ENCODE results near the gene ATP2B2.

The ATP2B2 gene

DNA sequence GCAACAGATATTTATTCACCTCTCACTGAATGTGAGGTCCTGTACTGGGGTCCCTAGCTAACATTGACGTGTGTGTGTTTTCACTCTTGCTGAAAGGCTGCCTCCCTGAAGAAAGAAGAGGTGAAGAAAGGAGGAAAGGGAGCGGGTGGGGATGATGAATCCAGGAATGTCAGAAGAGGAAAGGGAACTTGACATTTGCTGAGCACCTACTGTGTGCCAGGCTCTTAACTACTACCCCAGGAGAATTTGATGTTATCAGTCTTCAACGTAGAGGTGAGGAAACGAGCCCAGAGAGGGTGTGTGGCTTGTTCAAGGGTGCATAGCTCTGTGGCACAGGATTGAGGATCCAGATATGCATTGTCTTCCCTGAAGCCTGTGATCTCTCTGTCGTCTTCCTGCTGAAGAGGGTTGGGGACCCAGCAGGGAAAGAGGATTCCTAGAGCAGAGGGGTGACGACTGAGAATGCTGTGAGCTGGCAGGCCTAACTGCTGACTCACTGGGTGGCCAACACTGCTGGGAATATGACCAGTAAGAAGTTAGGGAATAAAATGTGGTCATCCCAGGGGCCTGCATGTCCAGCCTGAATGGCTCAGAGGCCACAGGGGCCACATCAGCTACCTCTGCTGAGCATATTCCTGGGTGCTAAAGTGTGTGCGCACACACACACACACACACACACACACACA is 6.6 kb upstream of the ATP2B2 start:
- Histone ChIP-seq H3K9ac (ENCODE audit: insufficient read length, low read depth) (no peak overlapping the region), H3K4me3 (ENCODE audit: insufficient read length, low read depth) (no peak overlapping the region), H3K36me3 (ENCODE audit: insufficient read depth, insufficient read length, low read length) (no peaks in the 10 kb centered on the region), H3K4me1 (ENCODE audit: insufficient read depth, insufficient read length) (peaks cover 23% of the 10 kb centered on the region), H3K9me3 (ENCODE audit: insufficient read depth, low read length) (no peaks in the 10 kb centered on the region), H3K27me3 (ENCODE audit: insufficient read depth, insufficient read length) (no peaks in the 10 kb centered on the region)
- no peak for TF ChIP-seq ZNF274 (IDR thresholded peaks at IDR 0.05; ENCODE audit: low read depth, low read length)
- peak; percentile 13 for DNase-seq (ENCODE audit: low read depth, low spot score)

DNA sequence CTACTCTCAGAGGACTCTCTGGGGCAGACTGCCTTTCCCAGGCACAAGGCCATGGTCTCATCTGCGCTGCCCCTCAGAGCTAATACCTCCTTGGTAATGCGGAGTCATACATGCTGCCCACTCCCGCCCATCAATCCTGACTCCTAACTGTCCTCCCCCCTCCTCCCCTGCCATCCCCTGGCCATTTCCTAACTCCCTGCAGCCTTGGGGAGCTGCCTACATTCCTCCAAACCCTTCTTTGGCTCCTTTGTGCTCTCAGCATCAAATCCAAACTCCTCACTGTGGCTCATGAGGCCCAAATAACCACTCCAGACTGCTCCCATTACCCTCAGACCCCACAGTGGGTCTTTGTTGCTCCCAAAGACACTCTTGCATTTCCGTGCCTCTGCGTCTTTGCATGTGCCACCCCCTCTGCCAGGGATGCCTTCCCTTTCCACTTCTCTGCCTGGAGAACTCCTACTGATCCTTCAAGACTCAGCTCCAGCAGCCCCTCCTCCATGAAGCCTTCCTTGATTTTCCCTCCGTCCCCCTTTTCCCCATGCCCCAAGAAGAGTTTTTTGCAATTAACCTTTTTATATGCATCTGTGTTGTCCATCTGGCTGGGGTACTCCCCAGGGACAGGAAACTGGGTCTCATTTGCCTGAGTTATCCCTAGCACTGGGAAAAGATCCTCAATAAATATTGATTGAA is 5.5 kb upstream of the ATP2B2 start:
- Histone ChIP-seq H3K4me1 (ENCODE audit: insufficient read depth, insufficient read length) (peaks cover 24% of the 10 kb centered on the region), H3K27me3 (ENCODE audit: insufficient read depth, insufficient read length) (peaks cover 5% of the 10 kb centered on the region), H3K4me3 (ENCODE audit: insufficient read length, low read depth) (no peak overlapping the region), H3K9me3 (ENCODE audit: insufficient read depth, low read length) (no peaks in the 10 kb centered on the region), H3K36me3 (ENCODE audit: insufficient read depth, insufficient read length, low read length) (no peaks in the 10 kb centered on the region), H3K9ac (ENCODE audit: insufficient read length, low read depth) (no peak overlapping the region)
- no peak for DNase-seq (ENCODE audit: low read depth, low spot score)
- TF ChIP-seq YY1 (IDR thresholded peaks at IDR 0.05; ENCODE audit: insufficient read depth, insufficient read length) (no peak), SUZ12 (IDR thresholded peaks at IDR 0.05; ENCODE audit: extremely low read depth, insufficient read depth, insufficient read length) (no peak), ZNF274 (IDR thresholded peaks at IDR 0.05; ENCODE audit: low read depth, low read length) (peak; percentile 26; the same call in 1 of the 2 replicates)

DNA sequence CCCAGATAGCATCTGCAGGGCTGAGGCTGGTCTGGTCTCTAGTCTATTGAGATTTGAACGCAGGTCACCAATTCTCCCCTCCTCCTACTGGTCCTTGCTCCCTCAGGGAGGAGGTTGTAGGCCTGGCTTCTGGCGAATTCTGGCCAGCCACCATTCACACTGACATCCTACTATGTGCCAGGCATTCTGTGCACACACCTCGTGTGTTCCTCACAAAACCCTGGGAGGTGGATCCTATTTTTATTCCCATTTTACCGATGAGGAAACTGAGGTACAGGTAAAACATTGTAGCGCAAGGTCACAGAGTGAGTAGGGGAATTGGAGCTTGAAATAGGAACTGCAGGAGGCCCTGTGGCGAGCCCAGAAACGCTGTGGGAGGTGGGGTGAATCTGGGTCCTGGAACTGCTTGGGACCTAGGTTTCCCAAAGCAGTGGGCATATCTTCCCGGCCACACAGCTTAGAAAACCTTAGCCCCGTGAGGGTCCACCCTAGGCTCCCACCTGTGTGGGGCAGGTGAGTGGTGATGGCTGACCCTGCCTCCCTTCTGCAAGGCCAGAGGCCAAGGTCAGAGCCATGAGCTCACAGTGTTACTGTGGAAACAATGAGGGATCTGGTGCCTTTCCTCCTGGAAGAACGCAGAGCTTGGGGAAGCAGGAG is 4.8 kb upstream of the ATP2B2 start:
- H3K27me3 ChIP-seq (ENCODE audit: insufficient read depth, insufficient read length): peaks cover 8% of the 10 kb centered on the region
- peaks cover 24% of the 10 kb centered on the region for H3K4me1 ChIP-seq (ENCODE audit: insufficient read depth, insufficient read length)
- H3K36me3 ChIP-seq (ENCODE audit: insufficient read depth, insufficient read length, low read length): no peaks in the 10 kb centered on the region
- no peak overlapping the region for H3K9ac ChIP-seq (ENCODE audit: insufficient read length, low read depth)
- no peaks in the 10 kb centered on the region for H3K9me3 ChIP-seq (ENCODE audit: insufficient read depth, low read length)
- H3K4me3 ChIP-seq (ENCODE audit: insufficient read length, low read depth): no peak overlapping the region
- TF ChIP-seq YY1 (IDR thresholded peaks at IDR 0.05; ENCODE audit: insufficient read depth, insufficient read length) (no peak), ZNF274 (IDR thresholded peaks at IDR 0.05; ENCODE audit: low read depth, low read length) (no peak), SUZ12 (IDR thresholded peaks at IDR 0.05; ENCODE audit: extremely low read depth, insufficient read depth, insufficient read length) (no peak)
- DNase-seq (ENCODE audit: low read depth, low spot score): no peak

DNA sequence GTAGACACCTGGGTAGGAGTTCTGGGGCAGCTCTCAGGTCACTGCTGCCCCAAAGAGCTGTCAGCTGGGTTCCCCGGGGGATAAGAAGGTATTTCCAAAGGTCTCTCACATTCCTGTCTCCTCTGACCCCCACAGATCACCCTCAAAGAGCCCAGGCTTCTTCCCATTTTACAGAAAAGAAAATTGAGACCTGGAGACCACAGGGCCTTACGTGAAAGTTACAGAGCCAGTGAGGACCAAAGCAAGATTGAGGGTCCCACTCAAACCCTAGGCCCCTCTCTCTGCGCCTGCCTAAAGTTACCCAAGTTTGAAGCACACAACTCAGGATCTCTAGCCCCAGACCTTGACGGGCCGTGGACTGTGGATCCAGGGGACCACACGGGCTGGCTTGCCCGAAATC is 3.9 kb upstream of the ATP2B2 start:
- Histone ChIP-seq H3K36me3 (ENCODE audit: insufficient read depth, insufficient read length, low read length) (no peaks in the 10 kb centered on the region), H3K27me3 (ENCODE audit: insufficient read depth, insufficient read length) (peaks cover 16% of the 10 kb centered on the region), H3K4me1 (ENCODE audit: insufficient read depth, insufficient read length) (peaks cover 31% of the 10 kb centered on the region), H3K9me3 (ENCODE audit: insufficient read depth, low read length) (no peaks in the 10 kb centered on the region), H3K9ac (ENCODE audit: insufficient read length, low read depth) (no peak overlapping the region), H3K4me3 (ENCODE audit: insufficient read length, low read depth) (no peak overlapping the region)
- no peak for DNase-seq (ENCODE audit: low read depth, low spot score)
- TF ChIP-seq YY1 (IDR thresholded peaks at IDR 0.05; ENCODE audit: insufficient read depth, insufficient read length) (no peak), SUZ12 (IDR thresholded peaks at IDR 0.05; ENCODE audit: extremely low read depth, insufficient read depth, insufficient read length) (no peak), ZNF274 (IDR thresholded peaks at IDR 0.05; ENCODE audit: low read depth, low read length) (no peak)

DNA sequence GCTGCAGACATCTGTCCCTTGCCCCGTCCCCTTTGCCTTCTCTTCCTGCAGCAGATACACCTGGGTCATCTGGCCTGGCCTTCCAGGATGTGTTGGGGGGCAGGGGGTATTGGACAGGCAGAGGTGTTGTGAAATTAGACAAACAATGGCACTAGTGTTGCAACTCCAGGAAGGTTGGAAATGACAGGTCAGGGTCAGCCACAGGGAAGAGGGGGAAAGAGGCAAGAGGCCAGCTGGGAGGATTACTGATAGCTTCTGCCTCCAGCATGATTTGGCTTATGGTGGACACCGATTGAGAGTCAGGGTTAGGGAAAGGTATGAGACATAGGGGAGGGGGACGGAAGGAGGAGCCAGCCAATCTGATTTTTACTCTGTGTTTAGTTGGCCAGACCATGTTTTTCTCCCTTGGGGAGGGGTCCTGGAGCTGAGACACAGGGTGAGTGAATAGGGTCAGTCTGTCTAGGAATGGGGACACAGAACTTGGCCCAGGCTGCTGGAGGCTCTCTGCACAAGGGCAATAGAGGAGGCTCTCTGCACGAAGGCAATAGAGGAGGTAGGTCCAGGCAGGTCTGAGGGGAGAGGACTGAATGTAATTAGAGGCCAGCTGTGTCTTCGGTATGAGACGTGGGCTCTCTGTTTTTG is 3.4 kb upstream of the ATP2B2 start:
- H3K9me3 ChIP-seq (ENCODE audit: insufficient read depth, low read length): no peaks in the 10 kb centered on the region
- peaks cover 31% of the 10 kb centered on the region for H3K4me1 ChIP-seq (ENCODE audit: insufficient read depth, insufficient read length)
- TF ChIP-seq SUZ12 (IDR thresholded peaks at IDR 0.05; ENCODE audit: extremely low read depth, insufficient read depth, insufficient read length): no peak
- no peak for TF ChIP-seq YY1 (IDR thresholded peaks at IDR 0.05; ENCODE audit: insufficient read depth, insufficient read length)
- no peak for TF ChIP-seq ZNF274 (IDR thresholded peaks at IDR 0.05; ENCODE audit: low read depth, low read length)
- peaks cover 17% of the 10 kb centered on the region for H3K27me3 ChIP-seq (ENCODE audit: insufficient read depth, insufficient read length)
- no peak for DNase-seq (ENCODE audit: low read depth, low spot score)
- H3K36me3 ChIP-seq (ENCODE audit: insufficient read depth, insufficient read length, low read length): no peaks in the 10 kb centered on the region
- no peak overlapping the region for H3K4me3 ChIP-seq (ENCODE audit: insufficient read length, low read depth)
- no peak overlapping the region for H3K9ac ChIP-seq (ENCODE audit: insufficient read length, low read depth)

DNA sequence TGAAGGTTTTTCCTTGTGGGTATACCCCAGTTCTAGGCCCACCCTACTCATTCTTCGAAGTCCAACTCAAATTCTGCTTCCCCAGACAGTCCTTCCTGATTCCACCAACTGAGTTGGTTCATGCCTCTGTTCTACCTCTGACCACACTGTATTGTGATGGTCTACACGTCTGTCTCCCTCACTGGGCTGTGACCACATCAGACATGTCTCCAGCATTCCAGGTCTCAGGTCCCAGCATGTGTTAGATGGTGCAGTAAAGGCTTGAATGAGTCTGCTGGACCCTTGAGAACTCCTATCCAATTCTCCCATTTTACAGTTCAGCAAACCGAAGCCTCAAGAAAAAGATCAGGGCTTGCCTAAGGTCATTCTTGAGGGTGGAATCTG is 2.8 kb upstream of the ATP2B2 start:
- H3K4me3 ChIP-seq (ENCODE audit: insufficient read length, low read depth): no peak overlapping the region
- no peaks in the 10 kb centered on the region for H3K9me3 ChIP-seq (ENCODE audit: insufficient read depth, low read length)
- H3K9ac ChIP-seq (ENCODE audit: insufficient read length, low read depth): no peak overlapping the region
- peaks cover 36% of the 10 kb centered on the region for H3K4me1 ChIP-seq (ENCODE audit: insufficient read depth, insufficient read length)
- TF ChIP-seq SUZ12 (IDR thresholded peaks at IDR 0.05; ENCODE audit: extremely low read depth, insufficient read depth, insufficient read length) (no peak), ZNF274 (IDR thresholded peaks at IDR 0.05; ENCODE audit: low read depth, low read length) (no peak), YY1 (IDR thresholded peaks at IDR 0.05; ENCODE audit: insufficient read depth, insufficient read length) (no peak)
- no peak for DNase-seq (ENCODE audit: low read depth, low spot score)
- no peaks in the 10 kb centered on the region for H3K36me3 ChIP-seq (ENCODE audit: insufficient read depth, insufficient read length, low read length)
- peaks cover 20% of the 10 kb centered on the region for H3K27me3 ChIP-seq (ENCODE audit: insufficient read depth, insufficient read length)

DNA sequence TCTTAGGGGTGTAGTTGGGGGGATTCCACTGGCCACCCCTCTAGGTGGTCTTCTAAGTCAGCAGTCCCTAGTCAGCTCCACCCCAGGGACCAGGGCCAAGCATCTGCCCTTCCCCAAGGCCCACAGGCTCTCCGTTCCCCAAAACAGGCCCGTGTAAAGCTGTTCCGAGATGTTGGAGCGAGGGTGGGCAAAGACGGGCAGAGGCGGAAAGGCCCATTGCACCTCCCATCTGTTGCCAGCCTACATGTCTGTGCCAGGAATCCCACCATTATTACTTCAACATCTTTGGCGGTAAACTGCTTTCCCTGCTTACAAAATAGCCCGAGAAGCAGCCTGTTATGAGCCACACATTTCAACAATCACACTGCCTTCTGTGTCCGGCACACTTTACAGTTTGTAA is 1.9 kb upstream of the ATP2B2 start:
- DNase-seq (ENCODE audit: low read depth, low spot score): no peak
- H3K9ac ChIP-seq (ENCODE audit: insufficient read length, low read depth): no peak overlapping the region
- peaks cover 20% of the 10 kb centered on the region for H3K27me3 ChIP-seq (ENCODE audit: insufficient read depth, insufficient read length)
- H3K4me1 ChIP-seq (ENCODE audit: insufficient read depth, insufficient read length): peaks cover 28% of the 10 kb centered on the region
- TF ChIP-seq YY1 (IDR thresholded peaks at IDR 0.05; ENCODE audit: insufficient read depth, insufficient read length) (no peak), ZNF274 (IDR thresholded peaks at IDR 0.05; ENCODE audit: low read depth, low read length) (no peak), SUZ12 (IDR thresholded peaks at IDR 0.05; ENCODE audit: extremely low read depth, insufficient read depth, insufficient read length) (no peak)
- H3K9me3 ChIP-seq (ENCODE audit: insufficient read depth, low read length): no peaks in the 10 kb centered on the region
- H3K4me3 ChIP-seq (ENCODE audit: insufficient read length, low read depth): no peak overlapping the region
- no peaks in the 10 kb centered on the region for H3K36me3 ChIP-seq (ENCODE audit: insufficient read depth, insufficient read length, low read length)
